Gastrocnemius medialis (tissue), 4 donors: ENCODE data around the gene ARID1B. TPM values are rescaled to one million over a fixed set of nuclear protein-coding genes. Genes with fewer than 3 reads are reported as not detected.

Experiments used
- ATAC-seq, 2 donors: fragments of 150-250 bp; one replicate each; pipeline ENCODE4 v1.9.1; 2016
- DNase-seq, 2 donors: peaks; one replicate each; pipeline ENCODE4 v3.0.0-alpha.2; 2019
- H3K27ac ChIP-seq, 4 donors: fragments of 200-600 bp; sonication (generic); 1 replicate in 1 of 4; 2 replicates in 3 of 4; pipeline ENCODE4 v1.5.1; 2016 to 2018; ENCODE audit warnings: mild to moderate bottlenecking in 2 of 4, moderate library complexity in 1 of 4
- H3K27me3 ChIP-seq, 3 donors: fragments of 200-600 bp; sonication (generic) in 2 of 3; 1 replicate in 1 of 3; 2 replicates in 2 of 3; pipeline versions ENCODE4 v1.5.1 to v1.6.0; 2016 to 2019; ENCODE audit warnings: mild to moderate bottlenecking in 1 of 3, moderate library complexity in 1 of 3
- H3K36me3 ChIP-seq, 2 donors: fragments of 200-600 bp; sonication (generic) in 1 of 2; one replicate each; pipeline ENCODE4 v1.5.1; 2017 to 2018
- H3K4me1 ChIP-seq, 2 donors: fragments of 200-600 bp; sonication (generic) in 1 of 2; one replicate each; pipeline ENCODE4 v1.5.1; 2016 to 2017; ENCODE audit warnings: mild to moderate bottlenecking in 2 of 2
- H3K4me3 ChIP-seq, 4 donors: fragments of 200-600 bp; sonication (generic) in 3 of 4; 1 replicate in 1 of 4; 2 replicates in 3 of 4; pipeline ENCODE4 v1.5.1; 2016 to 2019; ENCODE audit warnings: mild to moderate bottlenecking in 2 of 4
- H3K9me3 ChIP-seq, 3 donors: fragments of 200-600 bp; sonication (generic) in 2 of 3; 1 replicate in 1 of 3; 2 replicates in 2 of 3; pipeline ENCODE4 v1.5.1; 2016 to 2019
- POLR2A ChIP-seq, 2 donors: fragments of 450-650 bp; IDR thresholded peaks; one replicate each; pipeline ENCODE4 v1.6.1; 2017; ENCODE audit warnings: antibody characterized with exemption in 2 of 2, mild to moderate bottlenecking in 2 of 2, moderate library complexity in 2 of 2
- in situ Hi-C, 4 donors: fragments of 200-750 bp; cut with MboI; loops; one replicate each; pipeline versions ENCODE4 v1.15.0 to v1.8.0; 2017; ENCODE audit warnings: low sequenced_read_pairs in 4 of 4
- intact Hi-C: fragments of 100-400 bp; cut with DNase I; formaldehyde crosslinking; loops from one replicate; pipeline ENCODE4 v1.15.1; 2023; ENCODE audit warnings: low total_unique reads
- total RNA-seq, 4 donors: library from RNA; depleted of rRNA; stranded (reverse); fragments of >200 nt; gene quantifications; one replicate each; pipeline versions ENCODE4 v1.1.0 to v1.2.3, GENCODE V29; 2016
- TF ChIP-seq, protein P1 (sequence below), 5 experiments: fragments of 450-650 bp in 3 of 5; fragments of 200-600 bp in 2 of 5; sonication (generic) in 2 of 5; IDR thresholded peaks in 4 of 5; conservative IDR thresholded peaks in 1 of 5; 1 replicate in 4 of 5; 2 replicates in 1 of 5; pipeline ENCODE4 v1.5.1; 2016 to 2019; ENCODE audit warnings: antibody characterized with exemption in 5 of 5, mild to moderate bottlenecking in 3 of 5, moderate library complexity in 3 of 5

ARID1B gene
- total RNA-seq, 4 donors from 2014 or later, result 54.9 to 75.3 (median 62.0) TPM

DNA sequence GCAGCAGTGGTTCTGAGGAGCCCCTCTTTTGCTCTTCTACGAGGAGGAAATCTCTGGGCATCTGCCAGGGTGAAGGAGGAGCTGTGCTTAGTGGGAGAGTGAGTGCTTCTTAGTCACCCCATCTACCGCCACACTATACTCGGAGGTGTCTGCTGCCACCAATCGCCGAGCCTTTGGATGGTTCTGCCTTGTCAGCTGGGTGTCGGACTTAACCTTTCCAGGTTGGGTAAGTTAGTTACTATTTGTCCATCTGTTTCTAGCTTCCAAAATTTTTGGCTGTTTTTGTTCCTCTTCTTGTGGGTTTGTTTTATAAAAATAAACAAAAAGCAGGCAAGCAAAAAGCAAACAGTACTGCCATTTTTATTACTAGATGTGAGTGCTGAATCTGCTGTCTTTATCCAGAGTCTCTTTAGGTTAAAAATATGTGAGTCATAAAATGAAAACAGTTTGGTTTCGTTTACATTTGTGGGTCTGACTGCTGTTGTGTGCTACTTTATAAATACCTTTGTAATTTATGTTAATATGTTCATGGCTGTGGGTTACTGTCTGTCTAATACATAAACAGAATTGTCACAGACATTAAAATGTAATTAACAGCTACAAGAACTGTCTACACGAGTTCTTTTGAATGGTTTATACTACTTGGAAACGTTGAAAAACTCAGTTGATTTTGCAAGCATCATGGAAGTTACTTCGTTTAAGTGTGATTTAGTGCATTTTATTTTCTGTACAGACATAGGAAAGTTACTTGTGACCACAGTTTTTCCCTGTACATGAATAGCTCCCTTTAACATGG, 89.2 kb downstream of the ARID1B start:
- no peak for TF ChIP-seq POLR2A (IDR thresholded peaks at IDR 0.05)
- TF ChIP-seq, protein P1, sequence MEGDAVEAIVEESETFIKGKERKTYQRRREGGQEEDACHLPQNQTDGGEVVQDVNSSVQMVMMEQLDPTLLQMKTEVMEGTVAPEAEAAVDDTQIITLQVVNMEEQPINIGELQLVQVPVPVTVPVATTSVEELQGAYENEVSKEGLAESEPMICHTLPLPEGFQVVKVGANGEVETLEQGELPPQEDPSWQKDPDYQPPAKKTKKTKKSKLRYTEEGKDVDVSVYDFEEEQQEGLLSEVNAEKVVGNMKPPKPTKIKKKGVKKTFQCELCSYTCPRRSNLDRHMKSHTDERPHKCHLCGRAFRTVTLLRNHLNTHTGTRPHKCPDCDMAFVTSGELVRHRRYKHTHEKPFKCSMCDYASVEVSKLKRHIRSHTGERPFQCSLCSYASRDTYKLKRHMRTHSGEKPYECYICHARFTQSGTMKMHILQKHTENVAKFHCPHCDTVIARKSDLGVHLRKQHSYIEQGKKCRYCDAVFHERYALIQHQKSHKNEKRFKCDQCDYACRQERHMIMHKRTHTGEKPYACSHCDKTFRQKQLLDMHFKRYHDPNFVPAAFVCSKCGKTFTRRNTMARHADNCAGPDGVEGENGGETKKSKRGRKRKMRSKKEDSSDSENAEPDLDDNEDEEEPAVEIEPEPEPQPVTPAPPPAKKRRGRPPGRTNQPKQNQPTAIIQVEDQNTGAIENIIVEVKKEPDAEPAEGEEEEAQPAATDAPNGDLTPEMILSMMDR (IDR thresholded peaks at IDR 0.05 in 4 of 5, conservative IDR thresholded peaks at IDR 0.05 in 1 of 5), result peak in 1 of 5 experiments; percentile 11
- Histone ChIP-seq H3K27ac (peak overlapping the region in 2 of 4 donors; percentile 46 to 51), H3K27me3 (no peaks in the 10 kb centered on the region), H3K4me3 (no peak overlapping the region), H3K4me1 (peaks cover 66 to 70% of the 10 kb centered on the region in 2 donors), H3K36me3 (no peaks in the 10 kb centered on the region), H3K9me3 (no peaks in the 10 kb centered on the region)
- intact Hi-C loops, result loop anchor here (10.0 kb wide), 1 partner anchor 302 kb away; no protein-coding TSS in a partner anchor
- DNase-seq, result peak; percentile 39 to 58
- in situ Hi-C loops, result no loop called here
- peak; percentile 75 to 79 for ATAC-seq

DNA sequence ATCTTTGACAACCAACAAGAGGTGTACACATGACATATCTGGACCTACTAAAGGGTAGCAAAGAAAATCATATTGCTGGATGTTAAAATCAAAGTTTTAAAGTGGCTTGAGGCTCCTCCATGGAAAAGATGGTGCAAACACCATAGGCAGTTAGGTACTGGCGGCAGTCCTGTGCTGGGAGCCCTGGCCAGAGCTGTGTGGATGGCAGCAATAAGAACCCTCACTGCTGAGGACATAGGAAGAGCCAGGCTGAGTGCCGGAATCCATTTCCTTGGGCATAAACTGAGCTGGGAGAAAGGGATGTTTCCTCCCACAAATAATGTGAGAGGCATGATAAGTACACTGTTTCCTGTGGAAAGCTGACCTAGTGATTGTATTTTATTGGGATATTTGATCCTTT, 89.9 kb downstream of the ARID1B start:
- intact Hi-C loops (loop anchor here (10.0 kb wide), 1 partner anchor 302 kb away; no protein-coding TSS in a partner anchor), in situ Hi-C loops (no loop called here)
- Histone ChIP-seq H3K36me3 (no peaks in the 10 kb centered on the region), H3K27me3 (no peaks in the 10 kb centered on the region), H3K4me1 (peaks cover 71 to 77% of the 10 kb centered on the region in 2 donors), H3K9me3 (no peaks in the 10 kb centered on the region), H3K4me3 (no peak overlapping the region), H3K27ac (peak overlapping the region in 2 of 4 donors; percentile 46 to 51)
- ATAC-seq (peak in 1 of 2 donors; percentile 40), DNase-seq (no peak)
- TF ChIP-seq, protein P1 (IDR thresholded peaks at IDR 0.05 in 4 of 5, conservative IDR thresholded peaks at IDR 0.05 in 1 of 5), result no peak
- no peak for TF ChIP-seq POLR2A (IDR thresholded peaks at IDR 0.05)

DNA sequence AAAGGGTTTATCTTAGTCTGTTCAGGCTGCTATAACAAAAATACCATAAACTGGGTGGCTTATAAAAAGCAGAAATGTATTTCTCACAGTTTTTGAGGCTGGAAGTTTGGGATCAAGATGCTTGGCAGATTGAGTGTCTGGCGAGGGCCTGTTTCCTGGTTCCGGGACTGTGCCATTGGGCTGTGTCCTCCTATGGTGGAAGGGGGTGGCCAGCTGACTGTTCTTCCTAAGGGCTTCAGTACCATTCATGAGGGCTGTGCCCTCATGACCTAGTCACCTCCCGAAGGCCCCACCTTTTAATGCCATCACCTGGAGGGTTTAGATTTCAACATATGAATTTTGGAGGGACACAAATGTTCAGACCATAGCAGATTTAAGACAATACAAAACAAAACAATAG, 91.2 kb downstream of the ARID1B start:
- Histone ChIP-seq H3K27ac (no peak overlapping the region), H3K4me3 (no peak overlapping the region), H3K9me3 (no peaks in the 10 kb centered on the region), H3K36me3 (no peaks in the 10 kb centered on the region), H3K27me3 (no peaks in the 10 kb centered on the region), H3K4me1 (peaks cover 66 to 70% of the 10 kb centered on the region in 2 donors)
- in situ Hi-C loops (no loop called here), intact Hi-C loops (loop anchor here (10.0 kb wide), 1 partner anchor 304 kb away; no protein-coding TSS in a partner anchor)
- TF ChIP-seq POLR2A (IDR thresholded peaks at IDR 0.05), result no peak
- TF ChIP-seq, protein P1 (IDR thresholded peaks at IDR 0.05 in 4 of 5, conservative IDR thresholded peaks at IDR 0.05 in 1 of 5), result no peak
- DNase-seq, result no peak
- no peak for ATAC-seq

DNA sequence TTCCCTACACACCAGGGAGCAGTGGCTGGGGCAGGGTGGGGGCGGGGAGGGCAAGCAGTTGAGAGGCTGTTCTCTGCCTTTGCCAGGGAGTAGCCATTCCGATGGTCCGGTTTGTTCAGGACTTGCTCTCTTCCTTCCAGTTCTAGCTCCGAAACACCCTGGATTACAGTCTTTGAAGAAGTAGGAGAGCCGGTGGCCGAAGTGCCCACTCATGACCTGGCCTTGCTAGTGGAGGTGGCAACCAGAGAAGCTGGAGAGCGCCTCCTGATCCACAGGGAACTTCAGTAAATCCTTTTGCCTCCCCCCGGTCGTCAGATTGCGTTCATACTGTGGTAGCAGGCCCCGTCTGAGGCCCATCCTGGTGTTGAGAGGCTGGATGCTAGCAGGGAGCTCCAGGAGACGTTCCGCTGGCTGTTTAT, 92.8 kb downstream of the ARID1B start:
- ATAC-seq, result no peak
- Histone ChIP-seq H3K36me3 (no peaks in the 10 kb centered on the region), H3K4me3 (no peak overlapping the region), H3K4me1 (peaks cover 75 to 78% of the 10 kb centered on the region in 2 donors), H3K27ac (peak overlapping the region in 2 of 4 donors; percentile 68), H3K9me3 (no peaks in the 10 kb centered on the region), H3K27me3 (no peaks in the 10 kb centered on the region)
- in situ Hi-C loops, result no loop called here
- DNase-seq, result no peak
- intact Hi-C loops, result loop anchor here (10.0 kb wide), 1 partner anchor 305 kb away; no protein-coding TSS in a partner anchor
- no peak for TF ChIP-seq POLR2A (IDR thresholded peaks at IDR 0.05)
- TF ChIP-seq, protein P1 (IDR thresholded peaks at IDR 0.05 in 4 of 5, conservative IDR thresholded peaks at IDR 0.05 in 1 of 5), result no peak
